ENCODE measurements around the gene GABBR2. TPM values are rescaled to one million over a fixed set of nuclear protein-coding genes. Genes with fewer than 3 reads are reported as not detected.

GABBR2 gene
- polyA plus RNA-seq, 1 donor (not counting 4 experiments of a cell fraction or from before 2014, with no cell fraction given) = 0.01 TPM

- Histone ChIP-seq H3K9me3 (ENCODE audit: control insufficient read depth, low read depth, low read length) (no peaks in the 10 kb centered on the region), H3K27me3 (ENCODE audit: control insufficient read depth, extremely low read depth, insufficient read depth, low read length) (peaks cover 9% of the 10 kb centered on the region), H4K20me1 (ENCODE audit: control insufficient read depth, extremely low read depth, insufficient read depth, low read length) (no peaks in the 10 kb centered on the region), H3K79me2 (ENCODE audit: control insufficient read depth, insufficient read depth, low read length) (no peaks in the 10 kb centered on the region), H3K4me2 (ENCODE audit: control insufficient read depth, extremely low read depth, insufficient read depth, low read depth, low read length) (no peak overlapping the region), H3K4me3 (ENCODE audit: control insufficient read depth in 2 of 3, extremely low read depth in 1 of 3, insufficient read depth in 2 of 3, low read depth in 1 of 3, low read length in 3 of 3) (no peak overlapping the region), H3K9me1 (ENCODE audit: control insufficient read depth, extremely low read depth, insufficient read depth, low read length) (no peaks in the 10 kb centered on the region), H3K27ac (ENCODE audit: control insufficient read depth, insufficient read depth, low read length) (no peak overlapping the region), H3K9ac (ENCODE audit: control insufficient read depth, extremely low read depth, insufficient read depth, low read length) (no peak overlapping the region), H3K36me3 (ENCODE audit: control insufficient read depth in 2 of 2, extremely low read depth in 1 of 2, insufficient read depth in 2 of 2, low read length in 2 of 2) (peaks cover 3 to 5% of the 10 kb centered on the region in 2 experiments), H2AFZ (ENCODE audit: control insufficient read depth, low read length) (no peak overlapping the region), H3K4me1 (ENCODE audit: control insufficient read depth, extremely low read depth, insufficient read depth, low read length) (peaks cover 12% of the 10 kb centered on the region)
- dilution Hi-C loops (cut with MboI; ENCODE audit: extremely low pct_ligation_motif_present, low sequenced_read_pairs) = no loop called here
- TF ChIP-seq EZH2 (IDR thresholded peaks at IDR 0.05; ENCODE audit: low read length) (no peak), CTCF (optimal IDR thresholded peaks at IDR 0.05 in 1 of 3, IDR thresholded peaks at IDR 0.05 in 1 of 3, conservative IDR thresholded peaks at IDR 0.05 in 1 of 3; ENCODE audit: extremely low read depth in 1 of 3, insufficient read depth in 2 of 3, low read length in 3 of 3) (no peak)
- DNase-seq (ENCODE audit: low read depth, low spot score) (no peak), FAIRE-seq (no peak)
These were observed 22.1 kb upstream of the GABBR2 start for GRCh38 chr9:98730871-98731270.

- H3K9ac ChIP-seq (ENCODE audit: control insufficient read depth, extremely low read depth, insufficient read depth, low read length) = no peak overlapping the region
- H2AFZ ChIP-seq (ENCODE audit: control insufficient read depth, low read length) = no peak overlapping the region
- no peaks in the 10 kb centered on the region for H3K9me1 ChIP-seq (ENCODE audit: control insufficient read depth, extremely low read depth, insufficient read depth, low read length)
- peaks cover 12% of the 10 kb centered on the region for H3K4me1 ChIP-seq (ENCODE audit: control insufficient read depth, extremely low read depth, insufficient read depth, low read length)
- no peaks in the 10 kb centered on the region for H3K9me3 ChIP-seq (ENCODE audit: control insufficient read depth, low read depth, low read length)
- dilution Hi-C loops (cut with MboI; ENCODE audit: extremely low pct_ligation_motif_present, low sequenced_read_pairs) = no loop called here
- H3K36me3 ChIP-seq (ENCODE audit: control insufficient read depth in 2 of 2, extremely low read depth in 1 of 2, insufficient read depth in 2 of 2, low read length in 2 of 2) = peaks cover 0 to 2% of the 10 kb centered on the region in 2 experiments
- FAIRE-seq = no peak
- peaks cover 15% of the 10 kb centered on the region for H3K27me3 ChIP-seq (ENCODE audit: control insufficient read depth, extremely low read depth, insufficient read depth, low read length)
- TF ChIP-seq EZH2 (IDR thresholded peaks at IDR 0.05; ENCODE audit: low read length) = no peak
- H4K20me1 ChIP-seq (ENCODE audit: control insufficient read depth, extremely low read depth, insufficient read depth, low read length) = no peaks in the 10 kb centered on the region
- no peak for DNase-seq (ENCODE audit: low read depth, low spot score)
- H3K4me2 ChIP-seq (ENCODE audit: control insufficient read depth, extremely low read depth, insufficient read depth, low read depth, low read length) = no peak overlapping the region
- H3K79me2 ChIP-seq (ENCODE audit: control insufficient read depth, insufficient read depth, low read length) = no peaks in the 10 kb centered on the region
- H3K27ac ChIP-seq (ENCODE audit: control insufficient read depth, insufficient read depth, low read length) = no peak overlapping the region
- H3K4me3 ChIP-seq (ENCODE audit: control insufficient read depth in 2 of 3, extremely low read depth in 1 of 3, insufficient read depth in 2 of 3, low read depth in 1 of 3, low read length in 3 of 3) = no peak overlapping the region
These were observed 19.8 kb upstream of the GABBR2 start for GRCh38 chr9:98728500-98728899.

GRCh38 chr9:98727428-98727827, 18.7 kb upstream of the GABBR2 start:
- no peak for FAIRE-seq
- dilution Hi-C loops (cut with MboI; ENCODE audit: extremely low pct_ligation_motif_present, low sequenced_read_pairs) = no loop called here
- no peaks in the 10 kb centered on the region for H4K20me1 ChIP-seq (ENCODE audit: control insufficient read depth, extremely low read depth, insufficient read depth, low read length)
- DNase-seq (ENCODE audit: low read depth, low spot score) = no peak
- no peak overlapping the region for H2AFZ ChIP-seq (ENCODE audit: control insufficient read depth, low read length)
- peaks cover 2% of the 10 kb centered on the region for H3K4me1 ChIP-seq (ENCODE audit: control insufficient read depth, extremely low read depth, insufficient read depth, low read length)
- TF ChIP-seq CTCF (optimal IDR thresholded peaks at IDR 0.05 in 1 of 3, IDR thresholded peaks at IDR 0.05 in 1 of 3, conservative IDR thresholded peaks at IDR 0.05 in 1 of 3; ENCODE audit: extremely low read depth in 1 of 3, insufficient read depth in 2 of 3, low read length in 3 of 3) (no peak), EZH2 (IDR thresholded peaks at IDR 0.05; ENCODE audit: low read length) (no peak)
- no peak overlapping the region for H3K4me3 ChIP-seq (ENCODE audit: control insufficient read depth in 2 of 3, extremely low read depth in 1 of 3, insufficient read depth in 2 of 3, low read depth in 1 of 3, low read length in 3 of 3)
- H3K36me3 ChIP-seq (ENCODE audit: control insufficient read depth in 2 of 2, extremely low read depth in 1 of 2, insufficient read depth in 2 of 2, low read length in 2 of 2) = no peaks in the 10 kb centered on the region
- H3K9me3 ChIP-seq (ENCODE audit: control insufficient read depth, low read depth, low read length) = no peaks in the 10 kb centered on the region
- H3K79me2 ChIP-seq (ENCODE audit: control insufficient read depth, insufficient read depth, low read length) = no peaks in the 10 kb centered on the region
- peaks cover 15% of the 10 kb centered on the region for H3K27me3 ChIP-seq (ENCODE audit: control insufficient read depth, extremely low read depth, insufficient read depth, low read length)
- H3K9me1 ChIP-seq (ENCODE audit: control insufficient read depth, extremely low read depth, insufficient read depth, low read length) = no peaks in the 10 kb centered on the region
- no peak overlapping the region for H3K27ac ChIP-seq (ENCODE audit: control insufficient read depth, insufficient read depth, low read length)
- H3K9ac ChIP-seq (ENCODE audit: control insufficient read depth, extremely low read depth, insufficient read depth, low read length) = no peak overlapping the region
- no peak overlapping the region for H3K4me2 ChIP-seq (ENCODE audit: control insufficient read depth, extremely low read depth, insufficient read depth, low read depth, low read length)
